HEK293 (cell line): ENCODE results near the gene FNDC8.

ENCODE experiments used
- CTCF ChIA-PET: fragments of 350-600 bp; formaldehyde crosslinking; extraction: SDS; loops from one replicate; lab custom pipeline; 2021; ENCODE audit warnings: antibody characterized with exemption; lab: Yijun Ruan, JAX
- POLR2A ChIA-PET: fragments of 300-600 bp; formaldehyde crosslinking; extraction: SDS; loops from one replicate; lab custom pipeline; 2020; ENCODE audit warnings: antibody characterized with exemption, inconsistent platforms; lab: Yijun Ruan, JAX
- H3K27ac ChIP-seq: fragments of 200-500 bp; sonication (Bioruptor generic); 2 replicates; pipeline ENCODE4 v1.5.1; 2014; ENCODE audit warnings: low read depth, low read length, control low read depth, inconsistent platforms; ENCODE audit errors: extremely low read depth
- H3K36me3 ChIP-seq, 2 experiments: fragments of 200-500 bp in 1 of 2; sonication (Bioruptor generic) in 1 of 2; 1 replicate in 1 of 2; 2 replicates in 1 of 2; pipeline ENCODE4 v1.5.1; 2014 to 2017; ENCODE audit warnings: inconsistent platforms in 2 of 2, low read length in 2 of 2; ENCODE audit not compliant: control insufficient read depth in 2 of 2, insufficient read depth in 1 of 2
- H3K4me1 ChIP-seq: fragments of 200-500 bp; sonication (Bioruptor generic); 2 replicates; pipeline ENCODE4 v1.5.1; 2014; ENCODE audit warnings: mild to moderate bottlenecking, low read length, inconsistent platforms; ENCODE audit not compliant: control insufficient read depth, insufficient read depth
- H3K4me3 ChIP-seq: 2 replicates; pipeline ENCODE4 v1.5.1; 2011; ENCODE audit warnings: low read depth, mild to moderate bottlenecking, control low read depth, low read length, moderate library complexity
- H3K9me3 ChIP-seq: fragments of 200-500 bp; sonication (Bioruptor generic); 2 replicates; pipeline ENCODE4 v1.5.1; 2014; ENCODE audit warnings: low read depth, low read length, inconsistent platforms; ENCODE audit not compliant: control insufficient read depth, insufficient read depth
- BCL11A ChIP-seq: fragments of 450-650 bp; formaldehyde crosslinking; IDR thresholded peaks from 2 replicates; pipeline ENCODE4 v1.5.1; 2016; ENCODE audit warnings: low read depth, missing biosample characterization, missing genetic modification characterization
- BCL11B ChIP-seq: fragments of 450-650 bp; formaldehyde crosslinking; IDR thresholded peaks from 2 replicates; pipeline ENCODE4 v1.5.1; 2016; ENCODE audit warnings: low read depth, missing biosample characterization, missing genetic modification characterization
- KLF7 ChIP-seq: fragments of 450-650 bp; formaldehyde crosslinking; IDR thresholded peaks from 2 replicates; pipeline ENCODE4 v1.5.1; 2016; ENCODE audit warnings: missing biosample characterization, missing genetic modification characterization, borderline replicate concordance
- MZF1 ChIP-seq: fragments of 450-650 bp; formaldehyde crosslinking; IDR thresholded peaks from 2 replicates; pipeline ENCODE4 v1.5.1; 2017; ENCODE audit warnings: missing biosample characterization, missing genetic modification characterization, borderline replicate concordance
- ZBTB48 ChIP-seq: fragments of 450-650 bp; formaldehyde crosslinking; IDR thresholded peaks from 2 replicates; pipeline ENCODE4 v1.5.1; 2016; ENCODE audit warnings: missing biosample characterization, missing genetic modification characterization
- ZFP41 ChIP-seq: fragments of 450-650 bp; formaldehyde crosslinking; IDR thresholded peaks from 2 replicates; pipeline ENCODE4 v1.5.1; 2016; ENCODE audit warnings: missing biosample characterization, missing genetic modification characterization, borderline replicate concordance
- ZIC2 ChIP-seq: fragments of 450-650 bp; formaldehyde crosslinking; IDR thresholded peaks from 2 replicates; pipeline ENCODE4 v1.5.1; 2016; ENCODE audit warnings: missing biosample characterization, missing genetic modification characterization
- ZNF121 ChIP-seq: fragments of 450-650 bp; formaldehyde crosslinking; IDR thresholded peaks from 2 replicates; pipeline ENCODE4 v1.5.1; 2016; ENCODE audit warnings: missing biosample characterization, missing genetic modification characterization
- ZNF155 ChIP-seq: fragments of 450-650 bp; formaldehyde crosslinking; IDR thresholded peaks from 2 replicates; pipeline ENCODE4 v1.5.1; 2016; ENCODE audit warnings: missing biosample characterization, missing genetic modification characterization
- ZNF184 ChIP-seq: fragments of 450-650 bp; IDR thresholded peaks from 2 replicates; pipeline ENCODE4 v1.5.1; 2018; ENCODE audit warnings: missing biosample characterization, mild to moderate bottlenecking, missing genetic modification characterization
- ZNF202 ChIP-seq: fragments of 450-650 bp; formaldehyde crosslinking; IDR thresholded peaks from 2 replicates; pipeline ENCODE4 v1.5.1; 2016; ENCODE audit warnings: missing biosample characterization, missing genetic modification characterization, borderline replicate concordance
- ZNF311 ChIP-seq: fragments of 450-650 bp; formaldehyde crosslinking; IDR thresholded peaks from 2 replicates; pipeline ENCODE4 v1.5.1; 2017; ENCODE audit warnings: missing biosample characterization, missing genetic modification characterization, borderline replicate concordance
- ZNF433 ChIP-seq: fragments of 450-650 bp; formaldehyde crosslinking; IDR thresholded peaks from 2 replicates; pipeline ENCODE4 v1.5.1; 2016; ENCODE audit warnings: missing biosample characterization, missing genetic modification characterization, low read depth
- ZNF529 ChIP-seq: fragments of 450-650 bp; formaldehyde crosslinking; IDR thresholded peaks from 2 replicates; pipeline ENCODE4 v1.5.1; 2017; ENCODE audit warnings: missing genetic modification characterization, missing biosample characterization; ENCODE audit not compliant: insufficient replicate concordance
- ZNF558 ChIP-seq: fragments of 450-650 bp; formaldehyde crosslinking; IDR thresholded peaks from 2 replicates; pipeline ENCODE4 v1.5.1; 2016; ENCODE audit warnings: missing biosample characterization, missing genetic modification characterization
- ZNF654 ChIP-seq: fragments of 450-650 bp; formaldehyde crosslinking; IDR thresholded peaks from 2 replicates; pipeline ENCODE4 v1.5.1; 2016; ENCODE audit warnings: low read depth, missing biosample characterization, missing genetic modification characterization
- ZNF664 ChIP-seq: fragments of 450-650 bp; formaldehyde crosslinking; IDR thresholded peaks from 2 replicates; pipeline ENCODE4 v1.5.1; 2016; ENCODE audit warnings: missing biosample characterization, missing genetic modification characterization
- ZNF776 ChIP-seq: fragments of 450-650 bp; formaldehyde crosslinking; IDR thresholded peaks from 2 replicates; pipeline ENCODE4 v1.5.0; 2017; ENCODE audit warnings: missing biosample characterization, missing genetic modification characterization, borderline replicate concordance
- ZNF785 ChIP-seq: fragments of 450-650 bp; formaldehyde crosslinking; IDR thresholded peaks from 2 replicates; pipeline ENCODE4 v1.5.1; 2016; ENCODE audit warnings: missing biosample characterization, missing genetic modification characterization
- ZSCAN23 ChIP-seq: fragments of 450-650 bp; formaldehyde crosslinking; IDR thresholded peaks from 2 replicates; pipeline ENCODE4 v1.5.1; 2016; ENCODE audit warnings: missing biosample characterization, missing genetic modification characterization
- ZSCAN30 ChIP-seq: fragments of 450-650 bp; IDR thresholded peaks from 2 replicates; pipeline ENCODE4 v1.5.1; 2018; ENCODE audit warnings: missing biosample characterization, mild to moderate bottlenecking, missing genetic modification characterization, moderate library complexity
- TF ChIP-seq, protein P1 (sequence below): fragments of 450-650 bp; formaldehyde crosslinking; IDR thresholded peaks from 2 replicates; pipeline ENCODE4 v1.5.1; 2016; ENCODE audit warnings: missing biosample characterization, missing genetic modification characterization
- TF ChIP-seq, protein P2 (sequence below): fragments of 450-650 bp; formaldehyde crosslinking; optimal IDR thresholded peaks from 2 replicates; pipeline ENCODE3; 2016; ENCODE audit warnings: missing biosample characterization, mild to moderate bottlenecking, missing genetic modification characterization
- TF ChIP-seq, protein P3 (sequence below): fragments of 450-650 bp; formaldehyde crosslinking; IDR thresholded peaks from 2 replicates; pipeline ENCODE4 v1.5.1; 2016; ENCODE audit warnings: missing biosample characterization, missing genetic modification characterization
- TF ChIP-seq, protein P4 (sequence below): fragments of 450-650 bp; formaldehyde crosslinking; IDR thresholded peaks from 2 replicates; pipeline ENCODE4 v1.5.1; 2016; ENCODE audit warnings: missing biosample characterization, missing genetic modification characterization
- TF ChIP-seq, protein P5 (sequence below): fragments of 450-650 bp; formaldehyde crosslinking; IDR thresholded peaks from 2 replicates; pipeline ENCODE4 v1.5.1; 2016; ENCODE audit warnings: missing biosample characterization, missing genetic modification characterization

Gene FNDC8

DNA sequence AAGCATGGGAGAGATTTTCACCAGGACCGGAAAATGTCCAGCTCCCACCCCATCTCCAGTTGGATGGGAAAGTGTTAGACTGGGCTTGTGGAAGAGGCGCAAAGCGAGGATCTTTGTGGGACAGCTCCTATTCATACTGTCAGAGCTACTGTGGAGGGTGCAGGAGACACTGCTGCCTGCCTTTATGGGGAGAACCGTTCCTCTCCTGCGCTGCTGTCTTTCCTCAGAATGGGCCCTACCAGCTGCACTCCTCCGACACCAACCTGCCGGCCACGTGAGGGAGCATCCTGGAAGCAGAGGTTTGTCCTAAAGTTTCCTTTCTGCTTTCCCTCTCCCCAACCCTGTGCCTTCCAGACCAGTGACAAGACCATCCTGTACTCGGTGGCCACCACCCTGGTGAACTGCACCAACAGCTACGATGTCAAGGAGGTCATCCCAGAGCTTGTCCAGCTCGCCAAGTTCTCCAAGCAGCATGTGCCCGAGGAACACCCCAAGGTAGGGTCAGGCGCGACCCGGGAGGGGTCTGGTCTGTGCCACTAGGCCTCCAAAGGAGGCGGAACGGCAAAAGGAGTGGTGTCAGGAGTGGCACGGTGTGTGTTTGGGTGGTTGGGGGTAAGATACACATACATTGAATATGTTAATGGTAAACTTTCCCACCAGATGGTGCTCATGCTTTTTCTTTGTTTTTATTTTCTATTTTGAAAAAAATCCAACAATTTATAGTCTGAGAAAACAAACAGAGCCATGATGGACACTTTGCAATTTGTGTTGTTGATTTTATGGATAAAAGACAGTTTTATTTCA is 49.8 kb downstream of the FNDC8 start:
- TF ChIP-seq ZNF558 (tag by site-specific recombination) (no peak), KLF7 (no peak), ZSCAN30 (tag by site-specific recombination) (no peak), ZNF664 (no peak), ZSCAN23 (tag by site-specific recombination) (no peak), ZNF121 (tag by site-specific recombination) (no peak), BCL11B (tag by site-specific recombination) (no peak), ZNF654 (tag by site-specific recombination) (peak; percentile 48), ZNF433 (no peak)
- TF ChIP-seq, protein P1, sequence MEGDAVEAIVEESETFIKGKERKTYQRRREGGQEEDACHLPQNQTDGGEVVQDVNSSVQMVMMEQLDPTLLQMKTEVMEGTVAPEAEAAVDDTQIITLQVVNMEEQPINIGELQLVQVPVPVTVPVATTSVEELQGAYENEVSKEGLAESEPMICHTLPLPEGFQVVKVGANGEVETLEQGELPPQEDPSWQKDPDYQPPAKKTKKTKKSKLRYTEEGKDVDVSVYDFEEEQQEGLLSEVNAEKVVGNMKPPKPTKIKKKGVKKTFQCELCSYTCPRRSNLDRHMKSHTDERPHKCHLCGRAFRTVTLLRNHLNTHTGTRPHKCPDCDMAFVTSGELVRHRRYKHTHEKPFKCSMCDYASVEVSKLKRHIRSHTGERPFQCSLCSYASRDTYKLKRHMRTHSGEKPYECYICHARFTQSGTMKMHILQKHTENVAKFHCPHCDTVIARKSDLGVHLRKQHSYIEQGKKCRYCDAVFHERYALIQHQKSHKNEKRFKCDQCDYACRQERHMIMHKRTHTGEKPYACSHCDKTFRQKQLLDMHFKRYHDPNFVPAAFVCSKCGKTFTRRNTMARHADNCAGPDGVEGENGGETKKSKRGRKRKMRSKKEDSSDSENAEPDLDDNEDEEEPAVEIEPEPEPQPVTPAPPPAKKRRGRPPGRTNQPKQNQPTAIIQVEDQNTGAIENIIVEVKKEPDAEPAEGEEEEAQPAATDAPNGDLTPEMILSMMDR = peak; percentile 43; the same call in 1 of the 2 replicates
- Histone ChIP-seq H3K4me1 (no peaks in the 10 kb centered on the region), H3K4me3 (no peak overlapping the region), H3K9me3 (no peaks in the 10 kb centered on the region), H3K36me3 (no peaks in the 10 kb centered on the region), H3K27ac (no peak overlapping the region)
- ChIA-PET CTCF (interaction anchor here (0.5 to 1.3 kb wide), 8 partner anchors 17 to 386 kb away, joined by 3 to 7 read pairs (median 4); partner anchors contain the start of gene SLFN12L), POLR2A (no interaction called here)

DNA sequence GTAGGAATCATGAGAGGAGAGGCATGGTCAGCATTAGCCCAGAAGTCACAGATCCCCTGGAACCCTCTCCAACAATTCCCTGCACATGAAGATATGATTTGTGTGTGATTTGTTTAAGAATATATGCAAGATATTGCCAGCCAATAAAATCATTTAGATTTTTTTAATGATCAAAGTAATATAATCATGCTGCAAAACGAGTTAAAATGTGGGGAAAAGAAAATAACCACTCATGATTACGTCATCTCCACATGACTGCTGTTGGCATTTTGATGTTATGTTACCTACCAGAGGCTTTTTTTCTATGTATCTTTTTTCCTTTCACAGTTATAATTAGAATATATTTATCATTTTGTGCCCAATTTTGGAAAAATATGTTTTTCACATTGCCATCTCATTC is 50.4 kb downstream of the FNDC8 start:
- ChIA-PET POLR2A (no interaction called here), CTCF (interaction anchor here (0.6 to 1.4 kb wide), 8 partner anchors 37 to 385 kb away, joined by 3 to 7 read pairs (median 4); partner anchors contain the start of gene SLFN12L)
- Histone ChIP-seq H3K4me1 (no peaks in the 10 kb centered on the region), H3K27ac (no peak overlapping the region), H3K9me3 (no peaks in the 10 kb centered on the region), H3K4me3 (no peak overlapping the region), H3K36me3 (no peaks in the 10 kb centered on the region)
- TF ChIP-seq ZFP41 (tag by site-specific recombination) (no peak), ZNF202 (tag by site-specific recombination) (no peak), ZIC2 (tag by site-specific recombination) (no peak), ZNF311 (no peak), ZNF529 (tag by site-specific recombination) (no peak), ZNF184 (tag by site-specific recombination) (no peak), ZBTB48 (tag by site-specific recombination) (no peak), BCL11A (no peak), MZF1 (tag by site-specific recombination) (no peak), ZNF155 (tag by site-specific recombination) (no peak), ZNF785 (tag by site-specific recombination) (no peak), ZNF776 (tag by site-specific recombination) (no peak)
- TF ChIP-seq, protein P2, sequence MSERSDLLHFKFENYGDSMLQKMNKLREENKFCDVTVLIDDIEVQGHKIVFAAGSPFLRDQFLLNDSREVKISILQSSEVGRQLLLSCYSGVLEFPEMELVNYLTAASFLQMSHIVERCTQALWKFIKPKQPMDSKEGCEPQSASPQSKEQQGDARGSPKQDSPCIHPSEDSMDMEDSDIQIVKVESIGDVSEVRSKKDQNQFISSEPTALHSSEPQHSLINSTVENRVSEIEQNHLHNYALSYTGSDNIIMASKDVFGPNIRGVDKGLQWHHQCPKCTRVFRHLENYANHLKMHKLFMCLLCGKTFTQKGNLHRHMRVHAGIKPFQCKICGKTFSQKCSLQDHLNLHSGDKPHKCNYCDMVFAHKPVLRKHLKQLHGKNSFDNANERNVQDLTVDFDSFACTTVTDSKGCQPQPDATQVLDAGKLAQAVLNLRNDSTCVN = no peak
- TF ChIP-seq, protein P3, sequence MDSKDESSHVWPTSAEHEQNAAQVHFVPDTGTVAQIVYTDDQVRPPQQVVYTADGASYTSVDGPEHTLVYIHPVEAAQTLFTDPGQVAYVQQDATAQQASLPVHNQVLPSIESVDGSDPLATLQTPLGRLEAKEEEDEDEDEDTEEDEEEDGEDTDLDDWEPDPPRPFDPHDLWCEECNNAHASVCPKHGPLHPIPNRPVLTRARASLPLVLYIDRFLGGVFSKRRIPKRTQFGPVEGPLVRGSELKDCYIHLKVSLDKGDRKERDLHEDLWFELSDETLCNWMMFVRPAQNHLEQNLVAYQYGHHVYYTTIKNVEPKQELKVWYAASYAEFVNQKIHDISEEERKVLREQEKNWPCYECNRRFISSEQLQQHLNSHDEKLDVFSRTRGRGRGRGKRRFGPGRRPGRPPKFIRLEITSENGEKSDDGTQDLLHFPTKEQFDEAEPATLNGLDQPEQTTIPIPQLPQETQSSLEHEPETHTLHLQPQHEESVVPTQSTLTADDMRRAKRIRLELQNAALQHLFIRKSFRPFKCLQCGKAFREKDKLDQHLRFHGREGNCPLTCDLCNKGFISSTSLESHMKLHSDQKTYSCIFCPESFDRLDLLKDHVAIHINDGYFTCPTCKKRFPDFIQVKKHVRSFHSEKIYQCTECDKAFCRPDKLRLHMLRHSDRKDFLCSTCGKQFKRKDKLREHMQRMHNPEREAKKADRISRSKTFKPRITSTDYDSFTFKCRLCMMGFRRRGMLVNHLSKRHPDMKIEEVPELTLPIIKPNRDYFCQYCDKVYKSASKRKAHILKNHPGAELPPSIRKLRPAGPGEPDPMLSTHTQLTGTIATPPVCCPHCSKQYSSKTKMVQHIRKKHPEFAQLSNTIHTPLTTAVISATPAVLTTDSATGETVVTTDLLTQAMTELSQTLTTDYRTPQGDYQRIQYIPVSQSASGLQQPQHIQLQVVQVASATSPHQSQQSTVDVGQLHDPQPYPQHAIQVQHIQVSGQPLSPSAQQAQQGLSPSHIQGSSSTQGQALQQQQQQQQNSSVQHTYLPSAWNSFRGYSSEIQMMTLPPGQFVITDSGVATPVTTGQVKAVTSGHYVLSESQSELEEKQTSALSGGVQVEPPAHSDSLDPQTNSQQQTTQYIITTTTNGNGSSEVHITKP = no peak
- TF ChIP-seq, protein P4, sequence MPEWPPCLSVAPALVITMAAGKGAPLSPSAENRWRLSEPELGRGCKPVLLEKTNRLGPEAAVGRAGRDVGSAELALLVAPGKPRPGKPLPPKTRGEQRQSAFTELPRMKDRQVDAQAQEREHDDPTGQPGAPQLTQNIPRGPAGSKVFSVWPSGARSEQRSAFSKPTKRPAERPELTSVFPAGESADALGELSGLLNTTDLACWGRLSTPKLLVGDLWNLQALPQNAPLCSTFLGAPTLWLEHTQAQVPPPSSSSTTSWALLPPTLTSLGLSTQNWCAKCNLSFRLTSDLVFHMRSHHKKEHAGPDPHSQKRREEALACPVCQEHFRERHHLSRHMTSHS (tag by site-specific recombination) = no peak
- TF ChIP-seq, protein P5, sequence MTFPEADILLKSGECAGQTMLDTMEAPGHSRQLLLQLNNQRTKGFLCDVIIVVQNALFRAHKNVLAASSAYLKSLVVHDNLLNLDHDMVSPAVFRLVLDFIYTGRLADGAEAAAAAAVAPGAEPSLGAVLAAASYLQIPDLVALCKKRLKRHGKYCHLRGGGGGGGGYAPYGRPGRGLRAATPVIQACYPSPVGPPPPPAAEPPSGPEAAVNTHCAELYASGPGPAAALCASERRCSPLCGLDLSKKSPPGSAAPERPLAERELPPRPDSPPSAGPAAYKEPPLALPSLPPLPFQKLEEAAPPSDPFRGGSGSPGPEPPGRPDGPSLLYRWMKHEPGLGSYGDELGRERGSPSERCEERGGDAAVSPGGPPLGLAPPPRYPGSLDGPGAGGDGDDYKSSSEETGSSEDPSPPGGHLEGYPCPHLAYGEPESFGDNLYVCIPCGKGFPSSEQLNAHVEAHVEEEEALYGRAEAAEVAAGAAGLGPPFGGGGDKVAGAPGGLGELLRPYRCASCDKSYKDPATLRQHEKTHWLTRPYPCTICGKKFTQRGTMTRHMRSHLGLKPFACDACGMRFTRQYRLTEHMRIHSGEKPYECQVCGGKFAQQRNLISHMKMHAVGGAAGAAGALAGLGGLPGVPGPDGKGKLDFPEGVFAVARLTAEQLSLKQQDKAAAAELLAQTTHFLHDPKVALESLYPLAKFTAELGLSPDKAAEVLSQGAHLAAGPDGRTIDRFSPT (tag by site-specific recombination) = no peak
